A204.1 (cell line): Measurements from ENCODE around the gene WSB1.
"Not testable (repeated sequence)": the region's sequence is repeated elsewhere in the genome, so short reads cannot be mapped to it uniquely, and the experiment has no call there.

Experiments
- FAIRE-seq: peaks from 2 replicates; lab custom pipeline; 2012; peaks lifted over from hg19 to GRCh38; lab: Jason Lieb, UNC

The WSB1 gene

DNA sequence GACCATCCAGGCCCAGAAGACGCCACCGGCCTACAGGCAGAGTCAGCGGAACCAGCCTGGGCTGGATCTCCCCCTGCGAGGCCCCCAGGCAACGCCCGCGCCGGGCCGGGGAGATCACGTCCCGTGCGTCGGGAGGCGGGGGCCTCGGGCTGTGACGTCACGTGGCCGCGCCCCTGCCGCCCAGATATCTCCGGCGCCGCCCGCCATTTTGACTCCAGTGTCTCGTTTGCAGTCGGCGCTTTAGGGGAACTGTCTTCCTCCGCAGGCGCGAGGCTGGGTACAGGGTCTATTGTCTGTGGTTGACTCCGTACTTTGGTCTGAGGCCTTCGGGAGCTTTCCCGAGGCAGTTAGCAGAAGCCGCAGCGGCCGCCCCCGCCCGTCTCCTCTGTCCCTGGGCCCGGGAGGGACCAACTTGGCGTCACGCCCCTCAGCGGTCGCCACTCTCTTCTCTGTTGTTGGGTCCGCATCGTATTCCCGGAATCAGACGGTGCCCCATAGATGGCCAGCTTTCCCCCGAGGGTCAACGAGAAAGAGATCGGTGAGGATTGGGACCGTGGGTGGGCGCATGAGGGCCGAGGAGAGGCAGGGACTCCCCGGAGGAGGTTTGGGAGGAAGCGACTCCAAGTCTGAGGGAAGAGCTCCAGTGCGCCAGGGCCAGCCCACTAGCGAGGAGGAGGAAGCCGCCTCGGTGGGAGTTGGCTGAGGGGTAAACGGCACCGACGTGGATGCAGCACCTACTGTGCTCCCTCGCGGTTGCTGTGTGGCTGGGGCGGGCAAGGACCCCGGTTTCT, at the start of gene WSB1:
TSS of gene WSB1 (plus strand) at position 217 of the 791 bp plus-strand sequence. CDS start at position 499, 282 bp downstream.
- no peak for FAIRE-seq

DNA sequence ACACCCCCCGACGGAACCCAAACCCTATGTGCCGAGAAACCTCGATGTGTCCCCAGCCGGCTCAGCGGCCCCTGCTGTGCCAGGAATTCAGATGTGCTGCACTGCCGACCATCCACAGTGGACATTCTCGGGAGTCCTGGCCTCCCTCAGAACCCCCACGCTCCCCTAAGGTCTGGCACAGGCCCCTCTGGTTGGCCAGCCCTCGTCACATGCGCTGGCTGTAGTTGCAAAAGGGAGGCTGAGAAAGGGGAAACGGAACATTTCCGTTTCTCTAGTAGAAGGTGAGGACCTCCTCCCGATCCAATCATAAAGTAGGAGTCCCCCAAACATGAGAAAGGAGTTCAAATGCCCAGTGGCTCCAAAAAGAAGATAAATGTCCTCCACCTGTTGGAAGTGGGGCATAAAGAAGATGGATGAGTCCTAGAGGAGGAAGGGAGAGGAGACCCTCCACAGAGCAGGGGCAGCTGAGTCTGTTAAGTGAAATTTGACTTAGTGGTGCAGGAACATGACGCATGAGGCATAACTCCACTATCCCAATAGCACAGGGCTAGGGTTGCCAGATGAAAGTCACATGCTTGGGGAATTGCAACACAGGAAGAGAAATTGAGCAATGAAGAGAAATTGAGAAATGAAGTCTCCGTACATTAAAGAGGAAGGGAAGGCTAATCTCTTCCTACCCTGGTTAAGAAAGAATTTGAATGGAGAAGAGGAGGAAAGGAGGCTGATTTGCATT, 49.3 kb upstream of the WSB1 start:
- FAIRE-seq, result no peak

DNA sequence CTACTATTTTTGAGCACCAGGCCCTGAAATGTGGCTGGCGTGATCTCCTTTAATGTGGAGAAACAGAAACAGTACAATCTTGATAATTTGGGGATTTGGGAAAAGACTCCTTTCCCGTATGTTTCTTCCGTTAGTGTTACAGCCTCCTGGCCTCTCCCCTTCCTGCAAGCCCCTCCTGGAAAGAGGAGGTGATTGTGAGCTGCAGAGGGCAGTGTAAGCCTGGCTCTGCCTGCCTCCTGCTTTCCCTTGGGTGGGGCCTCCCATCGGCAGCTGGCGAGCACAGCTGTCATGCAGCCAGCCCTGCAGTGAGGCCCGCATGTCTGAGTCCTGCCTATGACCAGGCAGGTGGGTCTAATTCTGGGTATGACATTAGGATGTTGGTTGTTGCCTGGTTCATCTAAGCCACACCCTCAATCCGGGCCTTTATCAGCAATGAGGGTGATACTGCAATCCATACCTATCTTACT, 48.7 kb upstream of the WSB1 start:
- FAIRE-seq, result no peak

DNA sequence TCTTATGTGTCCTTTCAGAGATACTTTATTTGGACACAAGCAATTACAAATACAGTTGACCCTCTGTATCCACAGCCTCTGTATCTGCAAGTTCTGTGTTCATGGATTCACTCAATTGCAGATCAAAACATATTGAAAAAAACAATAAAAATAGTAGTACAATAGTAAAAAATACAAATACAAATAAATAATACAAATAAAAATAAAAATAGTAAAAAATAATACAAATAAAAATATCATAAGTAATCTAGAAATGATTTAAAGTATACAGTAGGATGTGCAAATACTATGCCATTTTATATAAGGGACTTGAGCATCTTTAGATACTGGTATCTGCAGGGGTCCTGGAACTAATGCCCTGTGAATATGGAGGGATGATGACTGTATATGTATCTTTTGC, 47.4 kb upstream of the WSB1 start:
- FAIRE-seq, result peak; percentile 3

GRCh38 chr17:27247071-27247957, 46.6 kb upstream of the WSB1 start:
- no peak for FAIRE-seq

DNA sequence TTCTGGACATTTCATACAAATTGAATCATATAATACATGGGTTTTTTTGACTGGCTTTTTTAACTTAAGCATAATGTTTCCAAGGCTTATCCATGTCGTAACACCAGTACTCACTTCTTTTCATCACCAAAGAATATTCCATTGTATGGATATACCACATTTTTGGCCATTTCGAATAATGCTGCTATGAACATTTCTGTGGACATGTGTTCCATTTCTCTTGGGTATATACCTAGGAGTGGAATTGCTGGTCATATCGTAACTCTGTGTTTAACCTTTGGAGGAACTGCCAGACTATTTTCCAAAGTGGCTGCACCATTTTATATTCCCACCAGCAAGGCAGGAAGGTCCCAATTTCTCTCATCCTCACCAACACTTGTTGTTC, 46.0 kb upstream of the WSB1 start:
- no peak for FAIRE-seq

DNA sequence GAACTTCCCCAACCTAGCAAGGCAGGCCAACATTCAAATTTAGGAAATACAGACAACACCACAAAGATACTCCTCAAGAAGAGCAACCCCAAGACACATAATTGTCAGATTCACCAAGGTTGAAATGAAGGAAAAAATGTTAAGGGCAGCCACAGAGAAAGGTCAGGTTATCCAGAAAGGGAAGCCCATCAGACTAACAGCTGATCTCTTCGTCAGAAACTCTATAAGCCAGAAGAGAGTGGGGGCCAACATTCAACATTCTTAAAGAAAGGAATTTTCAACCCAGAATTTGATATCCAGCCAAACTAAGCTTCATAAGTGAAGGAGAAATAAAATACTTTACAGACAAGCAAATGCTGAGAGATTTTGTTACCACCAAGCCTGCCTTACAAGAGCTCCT, 43.1 kb upstream of the WSB1 start:
- not testable (repeated sequence) for FAIRE-seq

DNA sequence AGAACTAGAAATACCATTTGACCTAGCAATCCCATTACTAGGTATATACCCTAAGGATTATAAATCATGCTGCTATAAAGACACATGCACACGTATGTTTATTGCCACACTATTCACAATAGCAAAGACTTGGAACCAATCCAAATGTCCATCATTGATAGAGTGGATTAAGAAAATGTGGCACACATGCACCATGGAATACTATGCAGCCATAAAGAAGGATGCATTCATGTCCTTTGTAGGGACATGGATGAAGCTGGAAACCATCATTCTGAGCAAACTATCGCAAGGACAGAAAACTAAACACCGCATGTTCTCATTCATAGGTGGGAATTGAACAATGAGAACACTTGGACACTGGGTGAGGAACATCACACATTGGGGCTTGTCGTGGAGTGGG, 39.1 kb upstream of the WSB1 start:
- not testable (repeated sequence) for FAIRE-seq

DNA sequence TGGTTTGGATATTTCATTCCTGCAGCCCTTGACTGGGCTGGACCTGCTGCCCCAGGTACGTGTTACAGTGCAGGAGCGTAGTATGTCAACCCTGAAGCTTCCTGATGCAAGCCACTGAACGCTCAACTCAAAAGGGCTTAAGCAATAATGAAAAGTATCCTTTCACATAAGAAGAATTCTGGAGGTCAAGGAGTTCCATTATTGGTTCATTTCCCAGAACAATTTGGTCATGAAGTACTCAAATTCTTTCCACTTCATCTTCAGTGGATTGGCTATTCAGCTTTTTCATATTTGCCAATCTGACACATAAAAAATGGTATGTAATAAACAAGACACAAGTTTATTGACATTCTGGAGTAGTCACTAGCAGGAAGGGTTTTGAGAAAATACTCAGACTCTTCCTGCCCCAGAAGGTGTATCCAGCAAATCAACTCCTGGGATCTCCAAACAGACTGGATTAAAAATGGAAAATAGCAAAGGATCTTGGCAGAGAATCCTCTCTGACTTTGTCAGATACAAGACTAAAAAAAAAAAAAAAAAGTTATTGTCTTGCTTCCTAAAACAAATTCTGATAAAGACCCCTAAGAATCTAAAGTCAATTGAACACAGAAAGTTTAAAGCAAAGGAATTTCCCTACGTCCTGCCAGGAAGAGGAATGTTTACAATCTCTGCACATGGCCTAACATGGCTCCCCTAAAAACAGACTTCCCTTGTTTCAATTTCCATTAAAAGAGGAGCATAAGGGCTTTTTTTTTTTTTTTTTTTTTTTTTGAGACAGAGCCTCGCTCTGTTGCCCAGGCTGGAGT, 37.5 kb upstream of the WSB1 start:
- FAIRE-seq, result no peak

- FAIRE-seq, result no peak
Observed at GRCh38 chr17:27257031-27257357, 36.9 kb upstream of the WSB1 start.

DNA sequence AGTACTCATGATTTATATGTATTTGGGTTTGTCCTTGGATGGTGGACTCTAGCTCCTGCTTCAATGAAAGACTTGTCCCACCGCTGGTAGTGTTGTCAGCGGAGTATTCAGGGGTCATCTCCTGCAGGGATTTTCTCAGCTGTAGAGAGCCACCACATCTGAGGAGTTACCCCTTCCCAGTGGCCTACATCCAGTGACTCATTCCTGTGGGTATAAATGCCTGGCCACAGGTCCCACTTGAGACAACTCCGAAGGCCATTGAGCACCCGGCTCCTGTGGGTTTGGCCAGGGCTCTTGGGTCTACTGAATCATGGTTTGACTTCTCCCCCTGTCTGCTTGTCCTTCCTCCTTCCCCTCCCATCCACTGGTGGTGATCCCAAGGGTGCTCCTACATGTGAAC, 34.6 kb upstream of the WSB1 start:
- no peak for FAIRE-seq

DNA sequence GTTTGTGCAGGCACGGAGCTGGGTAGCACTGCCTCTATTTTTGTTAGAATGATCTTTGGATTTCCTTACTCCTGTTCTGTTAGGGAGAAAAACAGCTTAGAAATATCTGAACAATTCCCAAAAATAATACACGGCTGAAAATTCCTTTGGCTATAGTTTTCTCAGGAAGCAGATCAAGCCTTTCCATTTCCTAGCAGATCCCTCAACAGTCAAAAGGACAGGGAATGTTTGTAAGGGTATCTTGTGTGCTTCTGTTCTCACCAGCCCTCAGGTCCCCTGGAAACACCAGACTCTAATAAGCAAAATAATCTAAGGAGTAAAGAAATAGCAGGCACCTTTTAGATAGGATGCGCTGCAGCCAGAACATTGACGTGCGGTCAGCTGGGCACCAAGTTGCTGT, 30.5 kb upstream of the WSB1 start:
- FAIRE-seq, result no peak

GRCh38 chr17:27264068-27264812, 29.7 kb upstream of the WSB1 start:
- FAIRE-seq, result no peak

DNA sequence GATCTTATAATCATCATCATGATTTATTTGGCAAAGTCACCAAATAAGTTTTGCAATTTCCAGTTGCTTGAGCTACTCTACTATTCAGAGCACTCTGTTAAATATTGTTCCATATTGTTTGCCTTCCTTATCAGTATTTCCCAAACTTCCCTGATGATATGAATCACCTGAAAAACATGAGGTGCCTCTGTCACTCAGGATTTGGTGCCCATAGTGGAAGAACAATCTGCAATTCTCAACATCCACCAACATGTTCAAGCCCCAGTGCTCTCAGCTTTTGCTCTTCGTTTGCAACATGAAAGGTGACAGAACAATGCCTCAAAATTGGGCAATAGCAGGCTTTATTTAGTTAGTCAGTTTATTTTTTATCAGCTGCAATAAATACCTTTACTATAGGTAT, 28.6 kb upstream of the WSB1 start:
- no peak for FAIRE-seq

DNA sequence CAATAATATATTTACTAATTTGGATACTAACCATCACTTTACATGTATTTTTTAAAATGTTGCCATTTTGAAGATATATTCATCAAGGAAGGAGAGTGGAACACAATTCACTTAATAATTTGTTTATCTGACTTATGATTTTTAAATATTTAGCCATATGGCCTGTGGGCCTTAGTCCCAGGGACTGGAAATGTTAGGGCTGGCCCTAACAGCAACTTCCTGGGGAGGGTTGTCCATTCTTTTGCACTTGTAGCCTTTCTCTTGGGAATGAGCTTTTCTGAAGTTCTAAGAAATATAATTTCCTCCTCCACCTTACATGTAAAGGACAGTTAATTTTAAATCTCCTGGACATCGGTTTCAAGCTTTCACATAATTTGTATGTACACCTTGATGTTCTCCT, 27.7 kb upstream of the WSB1 start:
- no peak for FAIRE-seq

DNA sequence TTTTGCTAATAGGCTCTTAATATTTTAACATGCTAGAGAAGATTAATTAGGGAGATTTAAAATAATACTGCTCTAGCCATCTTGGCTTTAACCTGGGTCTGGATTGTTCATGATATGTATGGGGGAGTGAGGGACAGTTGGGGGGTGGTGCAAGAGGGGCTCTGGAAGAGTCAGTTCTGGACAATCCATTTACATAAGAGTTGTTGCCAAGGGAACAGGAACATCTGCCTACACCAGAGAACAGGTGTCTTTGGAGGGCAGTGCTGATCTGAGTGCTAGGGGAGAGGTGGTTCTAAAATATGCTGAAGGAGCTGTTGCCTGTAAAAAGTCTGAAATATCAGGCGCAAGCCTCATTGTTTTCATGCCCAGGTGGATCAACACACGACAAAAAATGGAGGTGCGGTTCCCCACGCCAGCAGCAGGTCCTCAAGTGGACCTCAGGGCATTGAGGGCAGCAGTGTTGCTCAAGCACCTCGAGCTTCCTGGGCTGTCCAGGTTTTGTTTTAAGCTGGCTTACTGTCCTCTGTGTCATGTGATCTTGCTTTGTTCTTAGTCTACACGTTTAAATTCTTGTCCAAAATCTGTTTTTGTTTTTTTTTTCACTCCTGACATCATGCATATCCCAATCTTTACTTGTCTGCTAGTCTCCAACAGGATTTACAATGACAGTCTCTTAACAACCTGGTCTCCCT, 25.4 kb upstream of the WSB1 start:
- FAIRE-seq, result no peak

- no peak for FAIRE-seq
Observed at GRCh38 chr17:27269201-27269600, 24.7 kb upstream of the WSB1 start.

DNA sequence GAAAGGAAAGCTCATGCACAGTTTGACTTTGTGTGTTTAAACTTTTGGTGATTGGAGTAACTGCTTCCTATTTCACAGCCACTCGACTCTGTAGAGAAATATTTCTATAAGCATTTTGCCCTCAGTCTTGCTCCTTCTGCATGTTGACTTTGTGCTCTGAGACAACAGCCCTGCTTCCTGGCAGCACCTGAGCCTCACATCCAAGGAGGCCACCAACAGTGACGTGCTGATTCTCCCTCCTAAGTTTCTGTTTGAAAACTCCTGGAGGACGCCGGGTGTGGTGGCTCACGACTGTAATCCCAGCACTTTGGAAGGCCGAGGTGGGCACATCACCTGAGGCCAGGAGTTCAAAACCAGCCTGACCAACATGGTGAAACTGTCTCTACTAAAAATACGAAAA, 23.9 kb upstream of the WSB1 start:
- FAIRE-seq, result no peak

DNA sequence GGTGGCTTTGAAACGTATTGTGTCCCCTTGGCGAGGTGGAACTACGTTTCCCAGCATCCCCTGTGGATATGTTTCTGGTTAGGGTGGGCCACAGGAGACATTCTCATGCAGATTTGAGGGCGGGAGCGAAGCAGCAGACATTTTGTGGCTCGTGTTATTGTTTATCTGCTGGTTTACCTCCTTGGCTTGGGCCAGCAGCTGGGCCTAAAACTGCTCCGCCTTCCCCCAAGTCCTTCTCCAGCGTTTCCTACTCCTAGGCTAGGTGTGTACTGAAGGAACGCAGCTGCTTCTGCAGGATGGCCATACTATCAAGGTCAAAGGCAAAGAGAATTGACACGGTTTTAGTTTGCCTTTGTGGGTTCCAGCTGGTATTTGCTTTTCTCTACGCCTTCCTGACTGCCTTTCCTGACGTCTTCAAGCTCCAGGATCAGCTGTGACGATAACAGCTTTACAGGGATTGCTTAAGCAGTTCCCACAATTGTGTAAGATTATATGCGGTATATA, 17.2 kb upstream of the WSB1 start:
- FAIRE-seq, result no peak

DNA sequence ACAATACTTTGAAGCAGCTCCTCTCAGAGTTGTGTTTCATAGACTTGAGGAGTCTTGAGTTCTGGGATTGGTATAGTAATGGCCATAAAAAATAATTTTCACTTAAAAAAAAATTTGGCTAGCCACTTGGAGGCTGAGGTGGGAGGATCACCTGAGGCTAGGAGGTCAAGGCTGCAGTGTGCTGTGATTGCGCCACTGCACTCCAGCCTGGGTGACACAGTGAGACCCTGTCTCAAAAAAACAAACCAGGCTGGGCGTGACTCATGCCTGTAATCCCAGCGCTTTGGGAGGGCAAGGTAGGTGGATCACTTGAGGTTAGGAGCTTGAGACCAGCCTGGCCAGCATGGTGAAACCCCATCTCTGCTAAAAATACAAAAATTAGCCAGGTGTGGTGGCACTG, 14.8 kb upstream of the WSB1 start:
- FAIRE-seq, result not testable (repeated sequence)
